Osteoblast (primary cell): ENCODE measurements around the gene DEF6. TPM values are rescaled to one million over a fixed set of nuclear protein-coding genes. Genes with fewer than 3 reads are reported as not detected.

Experiments
- DNase-seq: peaks from one replicate; pipeline ENCODE4 v3.0.0; 2011; ENCODE audit warnings: low spot score, mixed read lengths; ENCODE audit not compliant: insufficient read length; ENCODE audit errors: missing footprints
- H2AFZ ChIP-seq: 2 replicates; pipeline ENCODE4 v1.6.0; 2011; ENCODE audit warnings: mild to moderate bottlenecking, low read length
- H3K27ac ChIP-seq: 2 replicates; pipeline ENCODE4 v1.5.1; 2011; ENCODE audit warnings: mild to moderate bottlenecking, low read depth, low read length, moderate library complexity
- H3K27me3 ChIP-seq: 2 replicates; pipeline ENCODE4 v1.6.0; 2012; ENCODE audit warnings: mild to moderate bottlenecking, control low read depth, inconsistent platforms, low read length, moderate library complexity; ENCODE audit not compliant: insufficient read depth
- H3K36me3 ChIP-seq: 2 replicates; pipeline ENCODE4 v1.5.1; 2011; ENCODE audit warnings: mild to moderate bottlenecking, low read length, control low read depth, moderate library complexity; ENCODE audit not compliant: insufficient read depth
- H3K4me1 ChIP-seq: 2 replicates; pipeline ENCODE4 v1.5.1; 2011; ENCODE audit warnings: mild to moderate bottlenecking, low read length, control low read depth, moderate library complexity; ENCODE audit not compliant: insufficient read depth
- H3K4me2 ChIP-seq: 2 replicates; pipeline ENCODE4 v1.6.0; 2011; ENCODE audit warnings: mild to moderate bottlenecking, low read length; ENCODE audit not compliant: insufficient read depth
- H3K4me3 ChIP-seq: fragments of 200-600 bp; sonication (generic); 3 replicates; pipeline ENCODE4 v1.5.1; 2012; ENCODE audit warnings: mild to moderate bottlenecking, low read length, inconsistent platforms; ENCODE audit not compliant: insufficient read depth
- H3K79me2 ChIP-seq: 2 replicates; pipeline ENCODE4 v1.6.0; 2012; ENCODE audit warnings: mild to moderate bottlenecking, low read length, control low read depth, inconsistent platforms; ENCODE audit not compliant: insufficient read depth
- H3K9me3 ChIP-seq: 2 replicates; pipeline ENCODE4 v1.5.1; 2011; ENCODE audit warnings: low read depth, low read length, control low read depth
- H4K20me1 ChIP-seq: 2 replicates; pipeline ENCODE4 v1.6.0; 2012; ENCODE audit warnings: mild to moderate bottlenecking, low read length, control low read depth; ENCODE audit not compliant: insufficient read depth
- CTCF ChIP-seq: IDR thresholded peaks from 2 replicates; pipeline ENCODE4 v1.5.1; 2011; ENCODE audit warnings: mild to moderate bottlenecking, low read depth, low read length, moderate library complexity; ENCODE audit errors: extremely low read depth
- total RNA-seq: library from RNA; depleted of rRNA; stranded (reverse); fragments of >200 nt; gene quantifications from 2 replicates; pipeline ENCODE4 v1.2.3, GENCODE V29; 2012

DEF6 gene
- total RNA-seq, 1 donor = 0.72 TPM

GRCh38 chr6:35363293-35363750, 65.7 kb downstream of the DEF6 start:
- Histone ChIP-seq H3K27ac (peak overlapping the region; percentile 88), H2AFZ (no peak overlapping the region), H4K20me1 (peaks cover 5% of the 10 kb centered on the region), H3K36me3 (peaks cover 25% of the 10 kb centered on the region), H3K4me3 (no peak overlapping the region), H3K4me1 (peaks cover 55% of the 10 kb centered on the region), H3K9me3 (no peaks in the 10 kb centered on the region), H3K27me3 (no peaks in the 10 kb centered on the region), H3K4me2 (peak overlapping the region; percentile 16), H3K79me2 (peaks cover 88% of the 10 kb centered on the region)
- no peak for TF ChIP-seq CTCF
- DNase-seq = peak; percentile 83

- no peaks in the 10 kb centered on the region for H4K20me1 ChIP-seq
- no peaks in the 10 kb centered on the region for H3K27me3 ChIP-seq
- DNase-seq = no peak
- H3K4me3 ChIP-seq = no peak overlapping the region
- H3K36me3 ChIP-seq = peaks cover 11% of the 10 kb centered on the region
- peaks cover 69% of the 10 kb centered on the region for H3K79me2 ChIP-seq
- peak overlapping the region; percentile 29 for H3K27ac ChIP-seq
- H3K9me3 ChIP-seq = no peaks in the 10 kb centered on the region
- no peak overlapping the region for H2AFZ ChIP-seq
- peaks cover 58% of the 10 kb centered on the region for H3K4me1 ChIP-seq
- no peak overlapping the region for H3K4me2 ChIP-seq
- TF ChIP-seq CTCF = no peak
Measured at GRCh38 chr6:35365594-35366203, 68.1 kb downstream of the DEF6 start.

- no peaks in the 10 kb centered on the region for H3K9me3 ChIP-seq
- peak overlapping the region; percentile 29 for H3K27ac ChIP-seq
- no peak overlapping the region for H3K4me2 ChIP-seq
- H3K36me3 ChIP-seq = peaks cover 11% of the 10 kb centered on the region
- no peaks in the 10 kb centered on the region for H4K20me1 ChIP-seq
- H3K4me1 ChIP-seq = peaks cover 59% of the 10 kb centered on the region
- peaks cover 67% of the 10 kb centered on the region for H3K79me2 ChIP-seq
- no peak overlapping the region for H2AFZ ChIP-seq
- no peak overlapping the region for H3K4me3 ChIP-seq
- DNase-seq = no peak
- no peak for TF ChIP-seq CTCF
- no peaks in the 10 kb centered on the region for H3K27me3 ChIP-seq
Measured at GRCh38 chr6:35366204-35366596, 68.6 kb downstream of the DEF6 start.

- Histone ChIP-seq H3K9me3 (no peaks in the 10 kb centered on the region), H3K27me3 (no peaks in the 10 kb centered on the region), H3K4me2 (peak overlapping the region; percentile 15), H3K4me3 (no peak overlapping the region), H3K27ac (peak overlapping the region; percentile 98), H3K79me2 (peaks cover 68% of the 10 kb centered on the region), H3K4me1 (peaks cover 67% of the 10 kb centered on the region), H3K36me3 (peaks cover 13% of the 10 kb centered on the region), H4K20me1 (no peaks in the 10 kb centered on the region), H2AFZ (no peak overlapping the region)
- peak; percentile 26 for DNase-seq
- TF ChIP-seq CTCF = no peak
Measured at GRCh38 chr6:35367646-35368037, 70.0 kb downstream of the DEF6 start.
